Colonic mucosa (tissue), 4 donors: ENCODE results near the gene PTOV1. TPM values are rescaled to one million over a fixed set of nuclear protein-coding genes. Genes with fewer than 3 reads are reported as not detected.

Experiments
- DNase-seq: peaks from one replicate; pipeline ENCODE4 v3.0.0-alpha.2; 2020
- H3K27ac ChIP-seq: fragments of 200-600 bp; one replicate; pipeline ENCODE4 v1.8.0; 2021
- H3K27me3 ChIP-seq: fragments of 200-600 bp; one replicate; pipeline ENCODE4 v1.8.0; 2021
- H3K36me3 ChIP-seq: fragments of 200-600 bp; one replicate; pipeline ENCODE4 v1.8.0; 2021
- H3K4me1 ChIP-seq: fragments of 200-600 bp; one replicate; pipeline ENCODE4 v1.8.0; 2021; ENCODE audit warnings: mild to moderate bottlenecking
- H3K4me3 ChIP-seq: fragments of 200-600 bp; one replicate; pipeline ENCODE4 v1.8.0; 2021
- H3K9ac ChIP-seq, 2 donors: one replicate each; pipeline ENCODE4 v1.7.0; 2013; ENCODE audit warnings: control low read depth in 2 of 2, low read depth in 2 of 2, low read length in 2 of 2
- H3K9me3 ChIP-seq: fragments of 200-600 bp; one replicate; pipeline ENCODE4 v1.8.0; 2021
- intact Hi-C: fragments of 100-400 bp; cut with DNase I; formaldehyde crosslinking; loops from one replicate; pipeline ENCODE4 v1.14.1; 2022
- total RNA-seq, 2 donors: library from RNA; stranded (reverse); fragmentation: NEBNext Ultra II Directional in 1 of 2; extraction: Animal tissue kit (Norgen Biotek cat#: 25700) in 1 of 2; gene quantifications; one replicate each; pipeline ENCODE4 v1.2.1, GENCODE V29; 2021
- TF ChIP-seq, protein P1 (sequence below): fragments of 200-600 bp; IDR thresholded peaks from one replicate; pipeline ENCODE4 v1.8.0; 2022; ENCODE audit warnings: antibody characterized with exemption, mild to moderate bottlenecking
- donor health status: healthy.
- donor health status: DM: no; HTN: no; CAD: no.
- donor health status: DM: no; HTN: no; CAD: no.

PTOV1 gene
- total RNA-seq, 2 donors from 2014 or later: 109 to 128 TPM

DNA sequence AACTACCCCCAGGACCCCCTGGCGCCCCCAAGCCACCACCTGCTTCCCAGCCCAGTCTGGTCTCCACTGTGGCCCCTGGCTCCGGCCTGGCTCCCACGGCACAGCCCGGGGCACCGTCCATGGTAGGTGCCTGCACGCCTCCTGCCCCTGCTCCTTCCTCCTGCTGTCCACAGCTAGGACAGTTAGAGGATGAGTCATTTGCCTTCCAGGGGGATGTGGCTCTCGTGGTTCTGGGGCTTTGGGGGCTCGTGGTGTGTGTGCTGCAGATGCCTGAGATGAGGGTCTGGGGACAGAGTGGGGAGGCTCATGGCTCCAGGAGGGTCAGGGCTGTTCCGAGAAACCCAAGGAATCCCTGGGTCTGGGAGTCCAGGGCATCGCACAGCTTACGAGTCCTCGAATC lies 20.2 kb upstream of the PTOV1 start:
- DNase-seq: no peak
- Histone ChIP-seq H3K4me1 (no peaks in the 10 kb centered on the region), H3K4me3 (no peak overlapping the region), H3K27me3 (no peaks in the 10 kb centered on the region), H3K9ac (no peak overlapping the region), H3K9me3 (no peaks in the 10 kb centered on the region), H3K36me3 (peaks cover 4% of the 10 kb centered on the region), H3K27ac (no peak overlapping the region)
- TF ChIP-seq, protein P1, sequence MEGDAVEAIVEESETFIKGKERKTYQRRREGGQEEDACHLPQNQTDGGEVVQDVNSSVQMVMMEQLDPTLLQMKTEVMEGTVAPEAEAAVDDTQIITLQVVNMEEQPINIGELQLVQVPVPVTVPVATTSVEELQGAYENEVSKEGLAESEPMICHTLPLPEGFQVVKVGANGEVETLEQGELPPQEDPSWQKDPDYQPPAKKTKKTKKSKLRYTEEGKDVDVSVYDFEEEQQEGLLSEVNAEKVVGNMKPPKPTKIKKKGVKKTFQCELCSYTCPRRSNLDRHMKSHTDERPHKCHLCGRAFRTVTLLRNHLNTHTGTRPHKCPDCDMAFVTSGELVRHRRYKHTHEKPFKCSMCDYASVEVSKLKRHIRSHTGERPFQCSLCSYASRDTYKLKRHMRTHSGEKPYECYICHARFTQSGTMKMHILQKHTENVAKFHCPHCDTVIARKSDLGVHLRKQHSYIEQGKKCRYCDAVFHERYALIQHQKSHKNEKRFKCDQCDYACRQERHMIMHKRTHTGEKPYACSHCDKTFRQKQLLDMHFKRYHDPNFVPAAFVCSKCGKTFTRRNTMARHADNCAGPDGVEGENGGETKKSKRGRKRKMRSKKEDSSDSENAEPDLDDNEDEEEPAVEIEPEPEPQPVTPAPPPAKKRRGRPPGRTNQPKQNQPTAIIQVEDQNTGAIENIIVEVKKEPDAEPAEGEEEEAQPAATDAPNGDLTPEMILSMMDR: no peak
- intact Hi-C loops: no loop called here

DNA sequence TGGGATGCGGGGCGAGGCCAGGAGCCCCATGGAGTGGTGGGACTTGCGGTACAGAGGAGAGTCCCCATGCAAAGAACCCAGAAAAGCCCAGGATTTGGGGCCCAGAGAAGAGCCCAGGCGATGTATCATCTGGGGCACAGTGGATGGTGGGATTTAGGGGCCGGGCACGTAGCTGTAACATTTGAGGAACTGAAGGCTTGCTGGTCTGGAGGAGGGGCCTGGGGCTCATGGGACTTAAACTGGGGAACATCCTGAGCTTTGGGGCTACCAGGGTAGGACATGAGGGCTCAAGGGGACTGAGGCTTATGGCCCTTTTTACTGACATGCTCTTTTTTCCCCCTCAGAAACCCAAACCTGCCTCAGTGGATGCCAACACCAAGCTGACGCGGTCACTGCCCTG lies 19.4 kb upstream of the PTOV1 start:
- intact Hi-C loops: no loop called here
- Histone ChIP-seq H3K27ac (no peak overlapping the region), H3K9me3 (no peaks in the 10 kb centered on the region), H3K4me1 (no peaks in the 10 kb centered on the region), H3K4me3 (no peak overlapping the region), H3K36me3 (peaks cover 9% of the 10 kb centered on the region), H3K27me3 (no peaks in the 10 kb centered on the region), H3K9ac (no peak overlapping the region)
- DNase-seq: no peak
- TF ChIP-seq, protein P1: no peak

DNA sequence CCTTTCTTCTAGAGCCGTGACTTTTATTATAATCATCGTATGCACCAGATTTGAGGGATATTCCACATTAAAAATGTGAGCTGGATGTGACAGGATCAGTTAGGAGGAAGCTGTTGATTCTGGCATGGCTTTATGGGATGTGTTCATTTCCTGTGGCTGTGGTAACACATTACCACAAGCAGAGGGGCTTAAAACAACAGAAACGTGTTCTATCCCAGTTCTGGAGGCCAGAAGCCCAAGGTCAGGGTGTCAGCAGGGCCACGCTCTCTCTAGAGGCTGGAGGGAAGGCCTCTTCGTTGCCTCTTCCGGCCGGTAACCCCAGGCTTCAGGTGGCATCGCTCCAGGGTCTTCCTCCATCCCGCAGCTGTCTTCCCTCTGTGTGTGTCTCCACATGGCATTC lies 18.4 kb upstream of the PTOV1 start:
- no peaks in the 10 kb centered on the region for H3K9me3 ChIP-seq
- TF ChIP-seq, protein P1: no peak
- no peak overlapping the region for H3K4me3 ChIP-seq
- peaks cover 9% of the 10 kb centered on the region for H3K36me3 ChIP-seq
- intact Hi-C loops: no loop called here
- H3K4me1 ChIP-seq: no peaks in the 10 kb centered on the region
- no peaks in the 10 kb centered on the region for H3K27me3 ChIP-seq
- no peak overlapping the region for H3K27ac ChIP-seq
- no peak for DNase-seq
- no peak overlapping the region for H3K9ac ChIP-seq

DNA sequence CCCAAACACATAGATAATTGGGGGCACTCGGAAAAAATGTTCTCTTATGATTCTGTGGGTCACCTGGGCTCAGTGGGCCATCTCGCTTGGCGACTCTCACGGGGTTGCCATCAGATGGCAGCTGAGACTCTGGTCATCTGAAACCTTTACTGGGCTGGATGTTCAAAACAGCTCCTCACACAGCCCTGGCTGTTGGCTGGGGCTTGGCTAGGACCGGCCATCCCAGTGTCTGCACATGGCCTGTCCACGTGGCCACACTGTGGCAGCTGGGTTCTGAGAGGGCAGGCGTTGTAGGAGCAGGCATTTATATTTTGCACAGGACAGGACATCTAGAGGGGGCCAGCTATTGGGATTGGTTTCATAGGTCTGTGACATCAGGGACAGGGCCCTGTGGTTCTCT lies 17.4 kb upstream of the PTOV1 start:
- TF ChIP-seq, protein P1: no peak
- Histone ChIP-seq H3K27me3 (no peaks in the 10 kb centered on the region), H3K27ac (no peak overlapping the region), H3K4me3 (no peak overlapping the region), H3K4me1 (no peaks in the 10 kb centered on the region), H3K9ac (no peak overlapping the region), H3K9me3 (no peaks in the 10 kb centered on the region), H3K36me3 (peaks cover 9% of the 10 kb centered on the region)
- intact Hi-C loops: no loop called here
- DNase-seq: no peak

DNA sequence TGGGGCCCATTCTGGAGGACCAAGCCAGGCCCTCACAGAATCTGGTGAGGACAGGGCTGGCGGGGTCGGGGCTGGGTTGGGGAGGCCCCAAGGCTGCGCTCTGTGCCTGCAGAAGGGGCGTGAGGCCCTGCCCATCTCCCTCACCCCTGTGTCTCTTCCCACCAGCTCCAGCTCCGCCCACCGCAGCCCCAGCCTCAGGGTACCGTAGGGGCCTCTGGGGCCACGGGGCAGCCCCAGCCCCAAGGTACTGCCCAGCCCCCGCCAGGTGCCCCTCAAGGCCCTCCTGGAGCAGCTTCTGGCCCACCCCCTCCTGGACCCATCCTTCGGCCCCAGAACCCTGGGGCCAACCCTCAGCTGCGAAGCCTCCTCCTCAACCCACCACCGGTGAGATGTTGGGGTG lies 15.4 kb upstream of the PTOV1 start:
- H3K27me3 ChIP-seq: no peaks in the 10 kb centered on the region
- no peaks in the 10 kb centered on the region for H3K9me3 ChIP-seq
- peaks cover 9% of the 10 kb centered on the region for H3K36me3 ChIP-seq
- TF ChIP-seq, protein P1: no peak
- H3K27ac ChIP-seq: no peak overlapping the region
- H3K4me1 ChIP-seq: no peaks in the 10 kb centered on the region
- no peak for DNase-seq
- H3K9ac ChIP-seq: no peak overlapping the region
- intact Hi-C loops: no loop called here
- H3K4me3 ChIP-seq: no peak overlapping the region
